Common myeloid progenitor, CD34-positive (primary cell): Measurements from ENCODE around the gene MRTFA.

Experiments
- CTCF ChIA-PET: fragments of 350-600 bp; sonication (Branson Sonifier 250); formaldehyde crosslinking; loops from one replicate; lab custom pipeline; 2021; ENCODE audit warnings: antibody characterized with exemption; lab: Charles Lee
- POLR2A ChIA-PET: fragments of 350-600 bp; sonication (Branson Sonifier 250); formaldehyde crosslinking; loops from one replicate; lab custom pipeline; 2021; ENCODE audit warnings: antibody characterized with exemption; lab: Charles Lee
- DNase-seq, 3 donors: peaks; one replicate each; pipeline versions ENCODE4 v3.0.0 to v3.0.0-alpha.2; 2013
- H3K27ac ChIP-seq, 2 experiments: 1 replicate in 1 of 2; 2 replicates in 1 of 2; pipeline ENCODE4 v1.7.0; 2013; ENCODE audit warnings: inconsistent platforms in 2 of 2, low read length in 2 of 2, mild to moderate bottlenecking in 2 of 2, low read depth in 1 of 2, moderate library complexity in 1 of 2; ENCODE audit not compliant: severe bottlenecking in 2 of 2, insufficient read depth in 1 of 2, poor library complexity in 1 of 2
- H3K27me3 ChIP-seq, 5 experiments: replicated peaks in 2 of 5; 1 replicate in 3 of 5; 2 replicates in 2 of 5; pipeline versions ENCODE4 v1.6.1 to v1.7.0; 2013; ENCODE audit warnings: low read length in 4 of 5, mild to moderate bottlenecking in 2 of 5, moderate library complexity in 2 of 5, inconsistent platforms in 1 of 5; ENCODE audit not compliant: insufficient read depth in 5 of 5, control insufficient read depth in 4 of 5
- H3K36me3 ChIP-seq, 4 experiments: 1 replicate in 2 of 4; 2 replicates in 2 of 4; pipeline versions ENCODE4 v1.6.1 to v1.7.0; 2013; ENCODE audit warnings: low read length in 3 of 4, control low read depth in 1 of 4, mild to moderate bottlenecking in 1 of 4; ENCODE audit not compliant: control insufficient read depth in 4 of 4, insufficient read depth in 4 of 4
- H3K4me1 ChIP-seq, 4 experiments: 1 replicate in 3 of 4; 2 replicates in 1 of 4; pipeline versions ENCODE4 v1.6.1 to v1.7.1; 2013; ENCODE audit warnings: low read length in 3 of 4, mild to moderate bottlenecking in 3 of 4, control low read depth in 1 of 4, inconsistent platforms in 1 of 4, moderate library complexity in 1 of 4; ENCODE audit not compliant: control insufficient read depth in 4 of 4, insufficient read depth in 4 of 4; ENCODE audit errors: control extremely low read depth in 1 of 4
- H3K4me3 ChIP-seq, 7 experiments: 1 replicate in 4 of 7; 2 replicates in 3 of 7; pipeline versions ENCODE4 v1.5.1 to v1.7.0; 2013; ENCODE audit warnings: mild to moderate bottlenecking in 7 of 7, low read length in 6 of 7, moderate library complexity in 6 of 7, inconsistent platforms in 2 of 7, low read depth in 2 of 7, control low read depth in 1 of 7; ENCODE audit not compliant: insufficient read depth in 4 of 7, control insufficient read depth in 1 of 7; ENCODE audit errors: extremely low read depth in 1 of 7
- H3K9me3 ChIP-seq, 5 experiments: 1 replicate in 4 of 5; 2 replicates in 1 of 5; pipeline versions ENCODE4 v1.6.1 to v1.7.1; 2013; ENCODE audit warnings: low read length in 4 of 5, mild to moderate bottlenecking in 2 of 5, inconsistent platforms in 1 of 5, low read depth in 1 of 5, moderate library complexity in 1 of 5; ENCODE audit not compliant: control insufficient read depth in 4 of 5, insufficient read depth in 2 of 5; ENCODE audit errors: control extremely low read depth in 1 of 5
- WGBS: methylation state at CpG from one replicate; pipeline ENCODE4 v1.1.5; 2013; ENCODE audit not compliant: insufficient coverage; 5-methylcytosine and 5-hydroxymethylcytosine counted together

The MRTFA gene

DNA sequence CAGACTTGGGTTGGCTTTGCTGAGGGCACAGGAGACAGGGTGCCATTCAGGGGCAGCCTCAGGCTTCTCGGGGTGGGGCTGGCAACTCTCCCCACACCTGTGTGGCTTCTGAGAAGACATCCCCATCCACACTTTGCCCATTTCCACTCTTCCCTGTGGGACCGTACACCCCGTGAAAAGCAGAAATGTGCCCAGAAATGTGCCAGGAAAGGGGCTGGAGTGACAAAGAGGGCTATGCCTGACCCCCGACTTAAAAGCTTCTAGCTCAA, 215.5 kb downstream of the MRTFA start:
- Histone ChIP-seq H3K9me3 (no peaks in the 10 kb centered on the region), H3K4me1 (peaks cover 0 to 19% (median 5%) of the 10 kb centered on the region in 4 experiments), H3K4me3 (no peak overlapping the region), H3K36me3 (peaks cover 29 to 98% (median 83%) of the 10 kb centered on the region in 4 experiments), H3K27me3 (no peaks in the 10 kb centered on the region), H3K27ac (no peak overlapping the region)
- POLR2A ChIA-PET = no interaction called here
- CTCF ChIA-PET = interaction anchor here (0.9 kb wide), 1 partner anchor 41 kb away, joined by 3 read pairs; no protein-coding TSS in a partner anchor
- DNase-seq = no peak
- WGBS = 95% methylated on average over 4 of the region's 4 CpGs

DNA sequence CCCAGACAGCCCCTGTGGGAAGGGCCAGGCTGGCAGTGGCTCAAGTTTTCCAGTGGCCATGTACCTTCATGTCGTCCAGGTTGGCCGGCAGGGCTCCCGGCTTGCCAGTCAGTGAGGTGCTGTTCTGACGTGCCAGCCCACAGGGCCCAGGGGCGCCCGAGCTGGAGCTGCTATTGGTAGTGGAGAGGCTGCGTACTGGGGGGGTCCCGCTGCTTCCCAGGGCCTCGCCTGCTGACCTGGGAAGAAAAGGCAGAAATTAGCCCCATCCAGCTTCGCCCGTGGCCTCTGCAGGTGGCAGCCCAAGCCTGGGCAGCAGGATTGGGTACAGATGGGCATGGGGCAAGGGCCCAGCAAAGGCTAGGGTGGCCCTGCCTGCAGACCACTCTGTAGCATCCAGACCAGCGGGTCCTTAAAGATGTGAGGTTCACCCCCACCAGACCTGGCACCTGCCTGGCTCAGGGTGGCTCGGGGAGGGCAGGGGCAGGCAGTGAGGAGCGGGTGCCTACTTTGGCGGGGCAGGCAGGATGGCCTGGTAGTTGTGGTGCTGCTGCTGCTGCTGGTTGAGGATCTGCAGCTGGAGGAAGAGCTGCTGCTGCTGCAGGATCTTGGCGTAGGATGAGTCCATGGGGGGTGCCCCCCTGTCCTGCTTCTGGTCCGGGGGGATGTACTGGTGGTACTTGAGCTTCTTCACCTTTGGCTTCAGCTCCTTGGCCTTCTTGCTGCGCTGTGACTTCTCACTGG, 216.0 kb downstream of the MRTFA start:
- H3K4me3 ChIP-seq = no peak overlapping the region

DNA sequence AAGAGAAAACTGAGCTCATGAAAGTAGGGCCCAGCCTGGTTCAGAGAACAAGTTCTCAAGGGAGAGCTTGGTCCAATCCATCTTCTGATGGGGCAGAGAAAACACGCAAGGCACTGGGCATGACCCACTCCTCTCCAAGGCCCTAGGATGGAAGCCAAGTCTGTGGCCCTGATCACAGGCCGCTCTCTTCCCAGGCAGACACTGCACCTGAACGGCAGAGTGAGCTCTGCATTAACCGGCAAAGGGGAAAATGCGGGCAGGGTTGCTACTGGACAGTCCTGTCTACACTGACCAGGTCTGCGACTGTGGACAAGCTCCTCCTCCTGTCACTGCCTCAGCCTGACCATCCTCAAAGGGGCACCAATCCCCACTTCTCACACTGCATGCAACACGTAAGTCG, 216.8 kb downstream of the MRTFA start:
- 100% methylated on average over 6 of the region's 8 CpGs for WGBS
- ChIA-PET POLR2A (no interaction called here), CTCF (interaction anchor here (1.0 kb wide), 1 partner anchor 30 kb away, joined by 3 read pairs; no protein-coding TSS in a partner anchor)
- DNase-seq = no peak
- H3K36me3 ChIP-seq = peaks cover 24 to 92% (median 75%) of the 10 kb centered on the region in 4 experiments
- H3K27me3 ChIP-seq = no peaks in the 10 kb centered on the region
- H3K9me3 ChIP-seq = no peaks in the 10 kb centered on the region
- H3K27ac ChIP-seq = no peak overlapping the region
- H3K4me3 ChIP-seq = no peak overlapping the region
- H3K4me1 ChIP-seq = peaks cover 0 to 22% (median 16%) of the 10 kb centered on the region in 4 experiments

More for the DNA sequence above, 216.0 kb downstream of the MRTFA start:
- 96% methylated on average over 13 of the region's 18 CpGs for WGBS
- Histone ChIP-seq H3K27ac (no peak overlapping the region), H3K27me3 (no peaks in the 10 kb centered on the region), H3K9me3 (no peaks in the 10 kb centered on the region), H3K4me1 (peaks cover 0 to 21% (median 10%) of the 10 kb centered on the region in 4 experiments), H3K36me3 (peaks cover 29 to 96% (median 80%) of the 10 kb centered on the region in 4 experiments)
- ChIA-PET CTCF (interaction anchor here (0.9 to 1.0 kb wide), 2 partner anchors 29 to 41 kb away, joined by 3 read pairs; no protein-coding TSS in a partner anchor), POLR2A (no interaction called here)
- DNase-seq = no peak

DNA sequence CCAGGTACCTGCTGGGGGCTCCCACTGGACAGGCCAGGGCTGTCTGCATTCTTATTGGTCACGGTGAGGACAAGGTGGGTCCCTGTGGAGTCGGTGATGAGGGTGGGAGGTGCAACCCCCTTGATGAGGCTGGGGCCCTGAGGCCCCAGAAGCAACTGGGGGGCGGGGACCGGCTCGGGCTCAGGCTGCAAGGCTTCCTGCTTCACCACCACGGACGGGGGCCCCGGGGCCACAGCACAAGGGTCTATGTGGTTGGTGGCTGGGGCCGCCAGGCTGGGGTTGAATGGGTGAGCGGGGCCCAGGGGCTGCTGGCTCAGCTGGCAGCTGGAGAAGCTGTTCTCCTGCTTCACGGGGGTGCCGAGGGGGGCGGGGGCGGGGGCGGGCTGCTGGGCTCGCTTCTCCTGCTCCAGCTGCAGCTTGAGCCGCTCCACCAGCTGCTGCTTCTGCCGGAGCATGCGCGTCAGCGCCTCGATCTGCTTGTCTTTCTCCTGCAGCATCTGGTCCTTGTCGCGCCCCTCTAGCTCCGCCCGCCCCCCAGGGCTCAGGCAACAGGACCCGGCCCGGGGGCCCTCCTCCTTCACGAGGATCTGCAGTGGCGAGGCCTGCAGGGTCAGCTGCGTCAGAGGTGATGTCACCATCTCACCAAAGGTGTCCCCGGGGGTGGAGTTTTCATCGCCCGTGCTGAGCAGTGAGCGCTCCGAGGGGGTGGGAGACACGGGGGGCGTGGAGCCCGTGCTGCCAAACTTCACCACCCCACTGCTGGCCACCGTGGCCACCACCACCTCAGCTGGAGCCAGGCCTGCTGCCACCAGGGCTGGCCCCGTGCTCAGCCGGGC, 217.9 kb downstream of the MRTFA start:
- H3K4me3 ChIP-seq = no peak overlapping the region
- peaks cover 26 to 88% (median 69%) of the 10 kb centered on the region in 4 experiments for H3K36me3 ChIP-seq
- H3K27me3 ChIP-seq = no peaks in the 10 kb centered on the region
- no peak for DNase-seq
- ChIA-PET CTCF (interaction anchor here (1.1 kb wide), 1 partner anchor 33 kb away, joined by 3 read pairs; no protein-coding TSS in a partner anchor), POLR2A (no interaction called here)
- H3K4me1 ChIP-seq = peaks cover 0 to 23% (median 16%) of the 10 kb centered on the region in 4 experiments
- H3K9me3 ChIP-seq = no peaks in the 10 kb centered on the region
- WGBS = 83% methylated on average over 33 of the region's 42 CpGs
- no peak overlapping the region for H3K27ac ChIP-seq

DNA sequence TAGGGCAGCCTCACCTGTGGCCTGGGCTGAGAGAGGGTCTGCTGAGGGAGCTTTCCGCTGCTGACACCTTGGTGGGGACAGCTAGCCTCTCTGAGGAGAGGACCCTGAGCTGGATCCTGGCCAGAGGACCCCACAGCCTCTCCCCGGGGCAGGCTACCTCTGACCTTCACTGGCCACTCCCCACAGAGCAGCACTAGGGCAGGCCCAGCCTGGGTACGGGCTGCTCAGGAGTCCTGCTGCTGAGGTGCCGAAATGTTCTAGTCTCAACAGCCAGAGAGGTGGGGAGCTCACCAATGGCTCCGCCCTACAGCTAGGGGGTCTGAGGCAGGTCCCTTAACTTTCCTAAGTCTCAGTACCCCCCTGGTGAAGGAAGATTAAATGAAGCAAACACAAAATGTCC, 218.6 kb downstream of the MRTFA start:
- H3K36me3 ChIP-seq = peaks cover 23 to 82% (median 65%) of the 10 kb centered on the region in 4 experiments
- no peak for DNase-seq
- H3K4me1 ChIP-seq = peaks cover 0 to 23% (median 16%) of the 10 kb centered on the region in 4 experiments
- ChIA-PET CTCF (interaction anchor here (1.1 kb wide), 1 partner anchor 33 kb away, joined by 3 read pairs; no protein-coding TSS in a partner anchor), POLR2A (no interaction called here)
- H3K4me3 ChIP-seq = no peak overlapping the region
- no peaks in the 10 kb centered on the region for H3K9me3 ChIP-seq
- 91% methylated on average over 4 of the region's 5 CpGs for WGBS
- H3K27ac ChIP-seq = peak overlapping the region in 1 of 2 experiments; percentile 34
- no peaks in the 10 kb centered on the region for H3K27me3 ChIP-seq

DNA sequence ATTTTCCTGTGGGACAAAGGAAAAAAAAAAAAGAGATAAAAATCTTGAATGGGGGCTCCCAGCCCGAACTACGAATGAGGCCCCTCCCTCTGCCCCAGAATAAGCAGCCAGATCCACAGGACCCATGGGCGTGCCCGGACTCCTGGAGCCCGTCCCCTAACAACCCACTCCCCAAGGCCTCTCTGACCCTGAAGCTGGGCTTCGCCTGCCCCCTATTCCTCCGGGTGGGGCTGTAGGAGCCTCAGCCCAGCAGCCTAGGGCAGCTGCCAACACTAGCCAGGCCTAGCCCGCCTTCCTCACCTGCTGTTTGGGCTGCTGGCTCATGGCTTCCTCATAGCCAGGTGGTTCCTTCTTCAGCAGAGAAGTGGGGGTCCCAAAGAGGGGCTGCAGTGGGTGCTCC, 219.5 kb downstream of the MRTFA start:
- Histone ChIP-seq H3K27ac (no peak overlapping the region), H3K4me3 (no peak overlapping the region), H3K9me3 (no peaks in the 10 kb centered on the region), H3K36me3 (peaks cover 19 to 80% (median 60%) of the 10 kb centered on the region in 4 experiments), H3K4me1 (peaks cover 0 to 23% (median 16%) of the 10 kb centered on the region in 4 experiments), H3K27me3 (no peaks in the 10 kb centered on the region)
- DNase-seq = no peak
- CTCF ChIA-PET = no interaction called here
- WGBS = 100% methylated on average over 6 of the region's 8 CpGs
- POLR2A ChIA-PET = no interaction called here
